SK-N-SH treated with all-trans-retinoic acid at 6 μM for 48 hours (cell line): ENCODE measurements around the gene ACOT6.
"Not testable (repeated sequence)": the region's sequence is repeated elsewhere in the genome, so short reads cannot be mapped to it uniquely, and the experiment has no call there.

Experiments
- ATAC-seq: fragments of 200-7000 bp; cut with Tn5 transposase; 3 replicates; pipeline ENCODE4 v1.9.1; 2020; ENCODE audit warnings: mild to moderate bottlenecking, moderate library complexity
- BACH2 ChIP-seq: fragments of 250-450 bp; sonication (Bioruptor Pico); IDR thresholded peaks from 2 replicates; pipeline ENCODE4 v1.9.0; 2021; ENCODE audit warnings: mild to moderate bottlenecking, borderline replicate concordance
- CSDC2 ChIP-seq: fragments of 250-450 bp; sonication (Bioruptor Pico); IDR thresholded peaks from 2 replicates; pipeline ENCODE4 v1.5.0; 2020; ENCODE audit warnings: mild to moderate bottlenecking, moderate library complexity
- CSRNP3 ChIP-seq: fragments of 250-450 bp; sonication (Bioruptor Pico); IDR thresholded peaks from 2 replicates; pipeline ENCODE4 v1.5.1; 2021; ENCODE audit warnings: mild to moderate bottlenecking, moderate library complexity
- PATZ1 ChIP-seq: fragments of 250-450 bp; sonication (Bioruptor Pico); IDR thresholded peaks from 2 replicates; pipeline ENCODE4 v1.8.0; 2020; ENCODE audit warnings: mild to moderate bottlenecking, moderate library complexity, borderline replicate concordance
- TCF4 ChIP-seq: fragments of 250-450 bp; sonication (Bioruptor Pico); IDR thresholded peaks from 2 replicates; pipeline ENCODE4 v1.8.0; 2021; ENCODE audit warnings: mild to moderate bottlenecking, moderate library complexity, borderline replicate concordance
- TOX ChIP-seq: fragments of 250-450 bp; sonication (Bioruptor Pico); IDR thresholded peaks from 2 replicates; pipeline ENCODE4 v1.8.0; 2021; ENCODE audit warnings: mild to moderate bottlenecking, moderate library complexity, borderline replicate concordance
- ZFP3 ChIP-seq: fragments of 250-450 bp; sonication (Bioruptor Pico); IDR thresholded peaks from 2 replicates; pipeline ENCODE4 v1.5.0; 2020; ENCODE audit warnings: mild to moderate bottlenecking, moderate library complexity

The ACOT6 gene

GRCh38 chr14:73567951-73568885 is 44.1 kb upstream of the ACOT6 start (continued):
- no peak for TF ChIP-seq PATZ1
- TF ChIP-seq, all 23 proteins: peak for 0

GRCh38 chr14:73568886-73569184 is 43.5 kb upstream of the ACOT6 start:
- not testable (repeated sequence) for ATAC-seq

- 0 out of 2 replicates have a peak, but pooled peaks have one; percentile 4 for TF ChIP-seq CSDC2
- ATAC-seq = peak; percentile 92
Measured at GRCh38 chr14:73569185-73569958, 42.9 kb upstream of the ACOT6 start, which contains the start of gene ACOT2. TSS of gene ACOT2 (plus strand) at chr14:73569213. CDS start at chr14:73569241, 28 bp downstream.

GRCh38 chr14:73570913-73571312 is 41.4 kb upstream of the ACOT6 start:
- peak; percentile 65 for ATAC-seq

GRCh38 chr14:73573034-73573433 is 39.3 kb upstream of the ACOT6 start:
- ATAC-seq = not testable (repeated sequence)

GRCh38 chr14:73573740-73574139 is 38.6 kb upstream of the ACOT6 start:
- not testable (repeated sequence) for ATAC-seq

- ATAC-seq = not testable (repeated sequence)
Measured at GRCh38 chr14:73574251-73574650, 38.1 kb upstream of the ACOT6 start.

- ATAC-seq = no peak
- TF ChIP-seq ZFP3 (CRISPR knock-in tag) = no peak
- no peak for TF ChIP-seq CSRNP3 (CRISPR knock-in tag)
- TF ChIP-seq PATZ1 = no peak
- no peak for TF ChIP-seq BACH2 (CRISPR knock-in tag)
- no peak for TF ChIP-seq TCF4 (CRISPR knock-in tag)
- TF ChIP-seq CSDC2 = no peak
- no peak for TF ChIP-seq TOX (CRISPR knock-in tag)
Measured at GRCh38 chr14:73576391-73576790, 35.9 kb upstream of the ACOT6 start.

- peak; percentile 51 for ATAC-seq
Measured at GRCh38 chr14:73577214-73577613, 35.1 kb upstream of the ACOT6 start.

GRCh38 chr14:73582102-73582979 is 30.0 kb upstream of the ACOT6 start:
- ATAC-seq = not testable (repeated sequence)
